GM21447 (cell line): ENCODE results near the gene JMJD6.
A peak's percentile ranks its signal among the peaks of the same experiment; 100 is the strongest.

ENCODE experiments used
- ATAC-seq: cut with Tn5 transposase; IDR thresholded peaks from one replicate; pipeline ENCODE4 v1.9.1; 2021; ENCODE audit not compliant: unreplicated experiment

Gene JMJD6

GRCh38 chr17:76683011-76683755 lies 43.2 kb downstream of the JMJD6 start:
- ATAC-seq: no peak

- ATAC-seq: no peak
Measured at GRCh38 chr17:76682296-76682695, 44.1 kb downstream of the JMJD6 start.

- no peak for ATAC-seq
Measured at GRCh38 chr17:76681222-76682137, 44.9 kb downstream of the JMJD6 start.

GRCh38 chr17:76679239-76679638 lies 47.2 kb downstream of the JMJD6 start:
- no peak for ATAC-seq

GRCh38 chr17:76678330-76678729 lies 48.1 kb downstream of the JMJD6 start:
- no peak for ATAC-seq

GRCh38 chr17:76677406-76677805 lies 49.0 kb downstream of the JMJD6 start:
- ATAC-seq: no peak

GRCh38 chr17:76676629-76677028 lies 49.8 kb downstream of the JMJD6 start:
- no peak for ATAC-seq

- no peak for ATAC-seq
Measured at GRCh38 chr17:76675648-76676047, 50.8 kb downstream of the JMJD6 start.

- no peak for ATAC-seq
Measured at GRCh38 chr17:76674600-76674999, 51.8 kb downstream of the JMJD6 start.

- ATAC-seq: no peak
Measured at GRCh38 chr17:76673729-76674128, 52.7 kb downstream of the JMJD6 start.

- no peak for ATAC-seq
Measured at GRCh38 chr17:76672892-76673291, 53.5 kb downstream of the JMJD6 start.

GRCh38 chr17:76672270-76672851 lies 54.0 kb downstream of the JMJD6 start:
- ATAC-seq: no peak

GRCh38 chr17:76671912-76672262 lies 54.5 kb downstream of the JMJD6 start:
- ATAC-seq: no peak

- peak; percentile 97 for ATAC-seq
Measured at GRCh38 chr17:76671123-76671911, 55.1 kb downstream of the JMJD6 start.

GRCh38 chr17:76670718-76671122 lies 55.7 kb downstream of the JMJD6 start:
- ATAC-seq: no peak

GRCh38 chr17:76670020-76670717 lies 56.2 kb downstream of the JMJD6 start:
- no peak for ATAC-seq
